Panc1 (cell line): Measurements from ENCODE around the gene PARP8.

Source experiments
- POLR2AphosphoS5 ChIP-seq: IDR thresholded peaks from 2 replicates; pipeline ENCODE4 v1.6.1; 2012; ENCODE audit warnings: mild to moderate bottlenecking, low read depth, low read length, moderate library complexity
- SIN3A ChIP-seq: IDR thresholded peaks from 2 replicates; pipeline ENCODE4 v1.6.1; 2012; ENCODE audit warnings: low read depth, mild to moderate bottlenecking, low read length, moderate library complexity, borderline replicate concordance; ENCODE audit not compliant: insufficient read depth
- TF ChIP-seq, protein P1 (sequence below): fragments of 450-650 bp; IDR thresholded peaks from 2 replicates; pipeline ENCODE4 v1.5.1; 2017; ENCODE audit warnings: mild to moderate bottlenecking
- TF ChIP-seq, protein P2 (sequence below), 2 experiments: IDR thresholded peaks; 2 replicates each; pipeline ENCODE4 v1.6.1; 2011 to 2012; ENCODE audit warnings: low read depth in 2 of 2, control low read depth in 1 of 2, low read length in 1 of 2, mild to moderate bottlenecking in 1 of 2, moderate library complexity in 1 of 2; ENCODE audit not compliant: insufficient read depth in 1 of 2

GRCh38 chr5:50864466-50864865 lies 198.0 kb downstream of the PARP8 start:
- TF ChIP-seq, protein P1, sequence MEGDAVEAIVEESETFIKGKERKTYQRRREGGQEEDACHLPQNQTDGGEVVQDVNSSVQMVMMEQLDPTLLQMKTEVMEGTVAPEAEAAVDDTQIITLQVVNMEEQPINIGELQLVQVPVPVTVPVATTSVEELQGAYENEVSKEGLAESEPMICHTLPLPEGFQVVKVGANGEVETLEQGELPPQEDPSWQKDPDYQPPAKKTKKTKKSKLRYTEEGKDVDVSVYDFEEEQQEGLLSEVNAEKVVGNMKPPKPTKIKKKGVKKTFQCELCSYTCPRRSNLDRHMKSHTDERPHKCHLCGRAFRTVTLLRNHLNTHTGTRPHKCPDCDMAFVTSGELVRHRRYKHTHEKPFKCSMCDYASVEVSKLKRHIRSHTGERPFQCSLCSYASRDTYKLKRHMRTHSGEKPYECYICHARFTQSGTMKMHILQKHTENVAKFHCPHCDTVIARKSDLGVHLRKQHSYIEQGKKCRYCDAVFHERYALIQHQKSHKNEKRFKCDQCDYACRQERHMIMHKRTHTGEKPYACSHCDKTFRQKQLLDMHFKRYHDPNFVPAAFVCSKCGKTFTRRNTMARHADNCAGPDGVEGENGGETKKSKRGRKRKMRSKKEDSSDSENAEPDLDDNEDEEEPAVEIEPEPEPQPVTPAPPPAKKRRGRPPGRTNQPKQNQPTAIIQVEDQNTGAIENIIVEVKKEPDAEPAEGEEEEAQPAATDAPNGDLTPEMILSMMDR: no peak
- TF ChIP-seq, protein P2, sequence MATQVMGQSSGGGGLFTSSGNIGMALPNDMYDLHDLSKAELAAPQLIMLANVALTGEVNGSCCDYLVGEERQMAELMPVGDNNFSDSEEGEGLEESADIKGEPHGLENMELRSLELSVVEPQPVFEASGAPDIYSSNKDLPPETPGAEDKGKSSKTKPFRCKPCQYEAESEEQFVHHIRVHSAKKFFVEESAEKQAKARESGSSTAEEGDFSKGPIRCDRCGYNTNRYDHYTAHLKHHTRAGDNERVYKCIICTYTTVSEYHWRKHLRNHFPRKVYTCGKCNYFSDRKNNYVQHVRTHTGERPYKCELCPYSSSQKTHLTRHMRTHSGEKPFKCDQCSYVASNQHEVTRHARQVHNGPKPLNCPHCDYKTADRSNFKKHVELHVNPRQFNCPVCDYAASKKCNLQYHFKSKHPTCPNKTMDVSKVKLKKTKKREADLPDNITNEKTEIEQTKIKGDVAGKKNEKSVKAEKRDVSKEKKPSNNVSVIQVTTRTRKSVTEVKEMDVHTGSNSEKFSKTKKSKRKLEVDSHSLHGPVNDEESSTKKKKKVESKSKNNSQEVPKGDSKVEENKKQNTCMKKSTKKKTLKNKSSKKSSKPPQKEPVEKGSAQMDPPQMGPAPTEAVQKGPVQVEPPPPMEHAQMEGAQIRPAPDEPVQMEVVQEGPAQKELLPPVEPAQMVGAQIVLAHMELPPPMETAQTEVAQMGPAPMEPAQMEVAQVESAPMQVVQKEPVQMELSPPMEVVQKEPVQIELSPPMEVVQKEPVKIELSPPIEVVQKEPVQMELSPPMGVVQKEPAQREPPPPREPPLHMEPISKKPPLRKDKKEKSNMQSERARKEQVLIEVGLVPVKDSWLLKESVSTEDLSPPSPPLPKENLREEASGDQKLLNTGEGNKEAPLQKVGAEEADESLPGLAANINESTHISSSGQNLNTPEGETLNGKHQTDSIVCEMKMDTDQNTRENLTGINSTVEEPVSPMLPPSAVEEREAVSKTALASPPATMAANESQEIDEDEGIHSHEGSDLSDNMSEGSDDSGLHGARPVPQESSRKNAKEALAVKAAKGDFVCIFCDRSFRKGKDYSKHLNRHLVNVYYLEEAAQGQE (IDR thresholded peaks at IDR 0.05; ENCODE audit: insufficient read depth in 1 of 2, low read depth in 2 of 2, low read length in 1 of 2): no peak
- TF ChIP-seq POLR2AphosphoS5 (no peak), SIN3A (no peak)
